ENCODE measurements around the gene AKIRIN2. TPM values are rescaled to one million over a fixed set of nuclear protein-coding genes. Genes with fewer than 3 reads are reported as not detected.

Gene AKIRIN2
- 10 to 100 TPM; 91.0 to 92.5 TPM for total RNA-seq
- polyA plus RNA-seq (2013, experiment 1 of 2) = 47.4 TPM
- polyA plus RNA-seq (2013, experiment 2 of 2) = 67.4 TPM
- 17.9 to 67.9 (median 31.7) reads per million in 172 experiments for total RNA-seq

DNA sequence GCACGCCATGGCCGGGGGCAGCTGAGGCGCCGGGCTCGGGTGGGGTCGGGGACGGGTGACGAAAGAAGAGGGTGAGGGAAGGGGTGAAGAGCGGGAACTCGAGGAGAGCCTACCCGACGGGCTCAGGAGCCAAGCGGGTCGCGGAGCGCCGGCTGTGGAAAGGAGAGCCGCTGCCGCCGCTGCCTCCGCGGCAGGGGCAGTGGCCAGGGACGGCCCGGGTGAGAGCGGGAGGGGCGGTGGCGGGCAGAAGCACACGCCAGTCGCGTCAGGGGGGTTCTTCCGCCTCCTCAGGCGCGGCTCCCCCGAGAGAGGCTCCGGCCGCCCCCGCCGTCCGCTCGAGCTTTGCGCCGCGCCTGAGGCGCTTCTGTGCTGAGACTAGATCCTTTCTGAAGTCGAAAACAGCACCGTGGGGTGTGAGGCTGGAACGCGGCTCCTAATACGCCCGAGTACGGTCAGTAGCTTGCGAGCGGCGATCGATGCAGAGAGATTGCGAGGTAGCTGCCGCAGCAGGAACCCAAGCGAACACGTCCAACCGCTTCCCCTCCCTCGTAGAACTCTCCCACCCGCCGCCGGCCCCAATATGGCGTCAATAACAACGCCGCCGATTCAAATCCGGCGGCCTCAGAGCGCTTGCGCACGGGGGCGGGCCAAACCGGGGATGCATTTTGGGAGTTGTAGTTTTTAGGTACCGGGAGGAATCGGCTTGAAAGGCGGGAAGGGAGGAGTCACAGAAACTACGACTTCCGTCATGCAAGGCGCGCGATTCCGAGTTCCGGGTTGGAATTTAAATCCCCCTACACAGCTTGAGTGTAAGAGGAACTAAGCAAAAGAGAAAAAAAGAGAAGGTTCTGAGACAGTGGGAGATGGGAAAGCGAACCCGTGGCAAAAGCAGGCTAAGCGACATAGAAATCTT lies at the start of gene AKIRIN2:
AKIRIN2 (minus strand) TSS at position 558 of the 913 bp plus-strand sequence; CDS start at position 9, 549 bp downstream.
- H3K9me3 ChIP-seq (ENCODE audit: control insufficient read depth in 1 of 2, insufficient read depth in 1 of 2, low read length in 2 of 2) = no peaks in the 10 kb centered on the region
- peak within 1 kb of the TSS; percentile 90 for H3K27ac Mint-ChIP-seq
- peaks cover 5% of the 10 kb centered on the region for H3K4me1 ChIP-seq (ENCODE audit: insufficient read depth, low read length)
- H3K4me3 ChIP-seq (ENCODE audit: low read length) = peak within 1 kb of the TSS; percentile 95
- DNase-seq (peak; percentile 92 to 99 (median 96)), ATAC-seq (ENCODE audit: poor library complexity) (peak; percentile 81)
- no peak for TF ChIP-seq CTCF (IDR thresholded peaks at IDR 0.05)
- peak within 1 kb of the TSS; percentile 87 to 90 for H3K27ac ChIP-seq (ENCODE audit: low read depth in 1 of 2, low read length in 2 of 2)
- H3K4me1 Mint-ChIP-seq (ENCODE audit: low read depth) = peaks cover 46% of the 10 kb centered on the region
- intact Hi-C loops (cut with DNase I, micrococcal nuclease) = loop anchor here (1.0 to 10.0 kb wide), 7 partner anchors 111 to 1260 kb away; partner anchors contain the start of genes ORC3 (in 2 of the 2), SLC35A1 (in 2 of the 2), GJB7 (in 1 of the 2) and RNGTT (in 1 of the 2)
- no peaks in the 10 kb centered on the region for H3K27me3 Mint-ChIP-seq
- no peaks in the 10 kb centered on the region for H3K27me3 ChIP-seq (ENCODE audit: control insufficient read depth in 1 of 2, insufficient read depth in 2 of 2, low read length in 2 of 2)
- H3K9me3 Mint-ChIP-seq = no peaks in the 10 kb centered on the region
- ChIA-PET POLR2A (interaction anchor here (0.5 to 3.0 kb wide), 29 partner anchors 7 to 1936 kb away, joined by 3 to 23 read pairs (median 5); partner anchors contain the start of genes ORC3, PNRC1, RARS2 and RNGTT), CTCF (no interaction called here)
- peak within 1 kb of the TSS; percentile 93 for H3K4me3 Mint-ChIP-seq
- H3K36me3 Mint-ChIP-seq (ENCODE audit: low read depth) = peaks cover 24% of the 10 kb centered on the region
- no peaks in the 10 kb centered on the region for H3K36me3 ChIP-seq (ENCODE audit: insufficient read depth, low read length)

DNA sequence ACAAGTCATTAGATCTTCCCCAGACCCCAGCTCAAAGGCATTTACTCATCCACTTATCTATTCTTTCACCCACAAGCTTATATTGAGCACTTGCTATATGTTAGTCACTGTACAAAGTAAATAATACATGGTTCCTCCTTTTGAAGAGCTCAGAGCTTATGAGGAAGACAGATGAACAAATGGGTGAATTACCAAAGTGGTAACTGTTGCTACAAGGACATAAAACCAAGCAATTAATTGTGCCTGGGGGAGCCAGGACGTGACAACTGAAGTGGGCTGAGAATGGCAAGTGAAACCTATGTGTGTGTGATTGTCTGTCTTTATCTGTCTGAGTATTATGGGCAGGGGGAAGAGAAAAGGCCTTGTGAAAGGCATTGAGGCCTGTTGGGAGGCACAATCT lies 45.6 kb upstream of the AKIRIN2 start:
- CTCF ChIA-PET = no interaction called here
- H3K36me3 Mint-ChIP-seq (ENCODE audit: low read depth) = no peaks in the 10 kb centered on the region
- no peaks in the 10 kb centered on the region for H3K9me3 Mint-ChIP-seq
- H3K4me1 ChIP-seq (ENCODE audit: insufficient read depth, low read length) = no peaks in the 10 kb centered on the region
- no peak overlapping the region for H3K27ac ChIP-seq (ENCODE audit: low read depth in 1 of 2, low read length in 2 of 2)
- no peak for ATAC-seq (ENCODE audit: poor library complexity)
- POLR2A ChIA-PET = no interaction called here
- peaks cover 4% of the 10 kb centered on the region for H3K4me1 Mint-ChIP-seq (ENCODE audit: low read depth)
- no peak overlapping the region for H3K4me3 Mint-ChIP-seq
- no peaks in the 10 kb centered on the region for H3K27me3 ChIP-seq (ENCODE audit: control insufficient read depth in 1 of 2, insufficient read depth in 2 of 2, low read length in 2 of 2)
- H3K9me3 ChIP-seq (ENCODE audit: control insufficient read depth in 1 of 2, insufficient read depth in 1 of 2, low read length in 2 of 2) = no peaks in the 10 kb centered on the region
- no peaks in the 10 kb centered on the region for H3K27me3 Mint-ChIP-seq
- no peak for TF ChIP-seq CTCF (IDR thresholded peaks at IDR 0.05)
- H3K4me3 ChIP-seq (ENCODE audit: low read length) = no peak overlapping the region
- intact Hi-C loops (cut with DNase I, micrococcal nuclease) = no loop called here
- H3K36me3 ChIP-seq (ENCODE audit: insufficient read depth, low read length) = no peaks in the 10 kb centered on the region
- peak in 1 of 14 experiments; percentile 31 for DNase-seq
- H3K27ac Mint-ChIP-seq = no peak overlapping the region

GRCh38 chr6:87745966-87746721 lies 44.1 kb upstream of the AKIRIN2 start:
- H3K27me3 Mint-ChIP-seq = no peaks in the 10 kb centered on the region
- Histone ChIP-seq H3K4me3 (ENCODE audit: low read length) (no peak overlapping the region), H3K36me3 (ENCODE audit: insufficient read depth, low read length) (no peaks in the 10 kb centered on the region), H3K27ac (ENCODE audit: low read depth in 1 of 2, low read length in 2 of 2) (no peak overlapping the region), H3K4me1 (ENCODE audit: insufficient read depth, low read length) (peaks cover 11% of the 10 kb centered on the region), H3K9me3 (ENCODE audit: control insufficient read depth in 1 of 2, insufficient read depth in 1 of 2, low read length in 2 of 2) (no peaks in the 10 kb centered on the region), H3K27me3 (ENCODE audit: control insufficient read depth in 1 of 2, insufficient read depth in 2 of 2, low read length in 2 of 2) (no peaks in the 10 kb centered on the region)
- no peak for TF ChIP-seq CTCF (IDR thresholded peaks at IDR 0.05)
- H3K27ac Mint-ChIP-seq = no peak overlapping the region
- intact Hi-C loops (cut with DNase I, micrococcal nuclease) = no loop called here
- no peak for ATAC-seq (ENCODE audit: poor library complexity)
- CTCF ChIA-PET = no interaction called here
- H3K4me1 Mint-ChIP-seq (ENCODE audit: low read depth) = peaks cover 17% of the 10 kb centered on the region
- no peak for DNase-seq
- peaks cover 4% of the 10 kb centered on the region for H3K9me3 Mint-ChIP-seq
- POLR2A ChIA-PET = no interaction called here
- H3K4me3 Mint-ChIP-seq = no peak overlapping the region
- H3K36me3 Mint-ChIP-seq (ENCODE audit: low read depth) = peaks cover 4% of the 10 kb centered on the region
